ENCODE data around the gene POLR3C. TPM values are rescaled to one million over a fixed set of nuclear protein-coding genes. Genes with fewer than 3 reads are reported as not detected.
A peak's percentile ranks its signal among the peaks of the same experiment; 100 is the strongest.
"Not testable (repeated sequence)": the region's sequence is repeated elsewhere in the genome, so short reads cannot be mapped to it uniquely, and the experiment has no call there.

The POLR3C gene
- total RNA-seq, 4 donors from 2014 or later = 17.5 to 79.2 (median 34.5) TPM

GRCh38 chr1:145785547-145785946 lies 38.5 kb upstream of the POLR3C start:
- peaks cover 0 to 21% (median 0%) of the 10 kb centered on the region in 4 donors for H3K4me1 ChIP-seq
- no peak for DNase-seq
- no peaks in the 10 kb centered on the region for H3K9me3 ChIP-seq
- no peaks in the 10 kb centered on the region for H3K36me3 ChIP-seq
- TF ChIP-seq POLR2A (IDR thresholded peaks at IDR 0.05) (no peak), CTCF (IDR thresholded peaks at IDR 0.05) (no peak)
- H3K4me3 ChIP-seq = no peak overlapping the region
- no peaks in the 10 kb centered on the region for H3K27me3 ChIP-seq
- peak overlapping the region in 2 of 4 donors; percentile 44 to 55 for H3K27ac ChIP-seq

GRCh38 chr1:145786271-145786670 lies 37.7 kb upstream of the POLR3C start:
- Histone ChIP-seq H3K27ac (peak overlapping the region in 1 of 4 donors; percentile 55), H3K27me3 (no peaks in the 10 kb centered on the region), H3K36me3 (no peaks in the 10 kb centered on the region), H3K4me1 (peaks cover 0 to 21% (median 0%) of the 10 kb centered on the region in 4 donors), H3K4me3 (no peak overlapping the region), H3K9me3 (no peaks in the 10 kb centered on the region)
- no peak for DNase-seq
- TF ChIP-seq CTCF (IDR thresholded peaks at IDR 0.05) = no peak

GRCh38 chr1:145788580-145788979 lies 35.4 kb upstream of the POLR3C start:
- Histone ChIP-seq H3K9me3 (no peaks in the 10 kb centered on the region), H3K27me3 (no peaks in the 10 kb centered on the region), H3K4me3 (no peak overlapping the region), H3K36me3 (no peaks in the 10 kb centered on the region), H3K4me1 (peaks cover 0 to 21% (median 0%) of the 10 kb centered on the region in 4 donors), H3K27ac (no peak overlapping the region)
- DNase-seq = no peak
- TF ChIP-seq POLR2A (IDR thresholded peaks at IDR 0.05) = no peak
- no peak for TF ChIP-seq CTCF (IDR thresholded peaks at IDR 0.05)

GRCh38 chr1:145791860-145792259 lies 32.1 kb upstream of the POLR3C start:
- H3K9me3 ChIP-seq, H3K4me3 ChIP-seq, H3K27ac ChIP-seq, H3K36me3 ChIP-seq, H3K4me1 ChIP-seq, H3K27me3 ChIP-seq, DNase-seq: not testable (repeated sequence)

GRCh38 chr1:145792484-145792883 lies 31.5 kb upstream of the POLR3C start:
- Histone ChIP-seq H3K36me3 (no peaks in the 10 kb centered on the region), H3K27me3 (no peaks in the 10 kb centered on the region)
- TF ChIP-seq CTCF (IDR thresholded peaks at IDR 0.05) (no peak), POLR2A (IDR thresholded peaks at IDR 0.05) (no peak)

GRCh38 chr1:145795257-145795881 lies 28.6 kb upstream of the POLR3C start:
- TF ChIP-seq CTCF (IDR thresholded peaks at IDR 0.05) = no peak
- TF ChIP-seq POLR2A (IDR thresholded peaks at IDR 0.05) = no peak
- Histone ChIP-seq H3K4me3 (no peak overlapping the region), H3K4me1 (no peaks in the 10 kb centered on the region), H3K9me3 (peaks cover 0 to 10% (median 0%) of the 10 kb centered on the region in 4 donors), H3K27ac (no peak overlapping the region), H3K36me3 (no peaks in the 10 kb centered on the region), H3K27me3 (no peaks in the 10 kb centered on the region)
- DNase-seq = no peak

More at GRCh38 chr1:145792484-145792883, 31.5 kb upstream of the POLR3C start:
- H3K4me1 ChIP-seq = no peaks in the 10 kb centered on the region
- no peak for DNase-seq
- no peak overlapping the region for H3K4me3 ChIP-seq
- H3K27ac ChIP-seq = no peak overlapping the region
- peaks cover 0 to 8% (median 0%) of the 10 kb centered on the region in 4 donors for H3K9me3 ChIP-seq

Data from Peyer's patch (tissue), 4 donors.